ENCODE results near the gene ZNF330.

GRCh38 chr4:141246243-141246642, 25.5 kb downstream of the ZNF330 start:
- no peak for TF ChIP-seq CTCF (IDR thresholded peaks at IDR 0.05)
- no peak for TF ChIP-seq POLR2A (IDR thresholded peaks at IDR 0.05)
- TF ChIP-seq EP300 (IDR thresholded peaks at IDR 0.05) = no peak
- TF ChIP-seq POLR2AphosphoS5 (IDR thresholded peaks at IDR 0.05) = no peak
